K562 (cell line): ENCODE data around the gene RCN2. TPM values are rescaled to one million over a fixed set of nuclear protein-coding genes. Genes with fewer than 3 reads are reported as not detected.

ENCODE experiments used
- ATAC-seq: fragments of 200-7000 bp; cut with Tn5 transposase; 3 replicates; pipeline ENCODE4 v1.9.1; 2020; ENCODE audit warnings: moderate library complexity
- BruUV-seq: library from RNA; stranded (reverse); fragments of 400-500 nt; replicated peaks from 2 replicates; lab custom pipeline; 2021; lab: Mats Ljungman, UMichigan
- CTCF ChIA-PET: fragments of 300-600 bp; formaldehyde crosslinking; extraction: SDS; loops from one replicate; lab custom pipeline; 2021; ENCODE audit warnings: low intra/inter-chr PET ratio; lab: Yijun Ruan, JAX
- POLR2A ChIA-PET: fragments of 300-600, 350-650 bp; sonication (Branson Sonifier 250); formaldehyde crosslinking; extraction: SDS; loops from one replicate; lab custom pipeline; 2021; ENCODE audit warnings: antibody characterized with exemption, inconsistent platforms; lab: Yijun Ruan, JAX
- DNase-seq, 4 experiments: peaks; one replicate each; pipeline versions ENCODE4 v3.0.0 to v3.0.0-alpha.2; 2011 to 2018; ENCODE audit warnings: low spot score in 3 of 4, mixed read lengths in 3 of 4; ENCODE audit errors: extremely low read depth in 1 of 4
- FAIRE-seq: peaks from 2 replicates; lab custom pipeline; 2011; peaks lifted over from hg19 to GRCh38; lab: Jason Lieb, UNC
- H2AFZ ChIP-seq: 2 replicates; pipeline ENCODE4 v1.6.0; 2011; ENCODE audit warnings: low read depth, low read length, control low read depth, inconsistent platforms
- H3K27ac ChIP-seq: fragments of 200-600 bp; 3 replicates; pipeline ENCODE4 v1.8.0; 2011; ENCODE audit warnings: low read depth, mild to moderate bottlenecking, control low read depth, inconsistent platforms, low read length, moderate library complexity, mixed read lengths; ENCODE audit errors: extremely low read depth
- H3K27me3 ChIP-seq, 2 experiments: fragments of 300-600 bp in 1 of 2; 2 replicates in 1 of 2; 3 replicates in 1 of 2; pipeline versions ENCODE4 v1.6.0 to v1.8.0; 2011; ENCODE audit warnings: inconsistent platforms in 2 of 2, low read length in 2 of 2, mild to moderate bottlenecking in 1 of 2, mixed read lengths in 1 of 2, moderate library complexity in 1 of 2; ENCODE audit not compliant: control insufficient read depth in 2 of 2, insufficient read depth in 2 of 2
- H3K36me3 ChIP-seq: fragments of 300-600 bp; 3 replicates; pipeline ENCODE4 v1.8.0; 2011; ENCODE audit warnings: mild to moderate bottlenecking, low read length, inconsistent platforms; ENCODE audit not compliant: control insufficient read depth, insufficient read depth
- H3K4me1 ChIP-seq, 2 experiments: fragments of 200-600 bp in 1 of 2; replicated peaks in 1 of 2; 2 replicates in 1 of 2; 3 replicates in 1 of 2; pipeline versions ENCODE4 v1.5.1 to v1.8.0; 2011; ENCODE audit warnings: inconsistent platforms in 2 of 2, low read length in 2 of 2, mild to moderate bottlenecking in 1 of 2, mixed read lengths in 1 of 2, moderate library complexity in 1 of 2; ENCODE audit not compliant: control insufficient read depth in 2 of 2, insufficient read depth in 2 of 2
- H3K4me2 ChIP-seq: 2 replicates; pipeline ENCODE4 v1.6.1; 2011; ENCODE audit warnings: low read length, control low read depth, inconsistent platforms, mixed read lengths; ENCODE audit not compliant: insufficient read depth
- H3K4me3 ChIP-seq: fragments of 200-600 bp; sonication (generic), shearing (Covaris generic); 2 replicates; pipeline ENCODE4 v1.5.1; 2016; ENCODE audit warnings: control low read depth, inconsistent platforms
- H3K79me2 ChIP-seq: fragments of 200-600 bp; 3 replicates; pipeline ENCODE4 v1.8.0; 2011; ENCODE audit warnings: low read length, inconsistent platforms; ENCODE audit not compliant: control insufficient read depth, insufficient read depth
- H3K9ac ChIP-seq, 2 experiments: 2 replicates each; pipeline versions ENCODE4 v1.6.0 to v1.6.1; 2011; ENCODE audit warnings: low read depth in 2 of 2, low read length in 2 of 2, control low read depth in 1 of 2, inconsistent platforms in 1 of 2, mild to moderate bottlenecking in 1 of 2, mixed read lengths in 1 of 2; ENCODE audit not compliant: insufficient read depth in 1 of 2
- H3K9me1 ChIP-seq: one replicate; pipeline ENCODE4 v1.6.0; 2011; ENCODE audit warnings: inconsistent platforms, mild to moderate bottlenecking, low read length, moderate library complexity; ENCODE audit not compliant: control insufficient read depth, insufficient read depth
- H3K9me3 ChIP-seq: replicated peaks from 2 replicates; pipeline ENCODE4 v1.5.1; 2011; ENCODE audit warnings: low read depth, low read length, inconsistent platforms; ENCODE audit not compliant: control insufficient read depth, insufficient read depth
- H4K20me1 ChIP-seq: replicated peaks from 2 replicates; pipeline ENCODE4 v1.6.1; 2011; ENCODE audit warnings: low read length, inconsistent platforms, mixed read lengths; ENCODE audit not compliant: control insufficient read depth, insufficient read depth
- ARID4B ChIP-seq: sonication (generic); formaldehyde crosslinking; IDR thresholded peaks from 2 replicates; pipeline ENCODE4 v1.8.0; 2022; ENCODE audit warnings: mild to moderate bottlenecking, missing genetic modification reagents
- CBFB ChIP-seq: sonication (generic); formaldehyde crosslinking; IDR thresholded peaks from 2 replicates; pipeline ENCODE4 v1.4.0; 2020; ENCODE audit warnings: mild to moderate bottlenecking, missing genetic modification reagents
- CCAR2 ChIP-seq: fragments of 200-400 bp; formaldehyde crosslinking; IDR thresholded peaks from 2 replicates; pipeline ENCODE4 v1.6.1; 2017; ENCODE audit warnings: mild to moderate bottlenecking, low read depth, low read length
- FOXJ3 ChIP-seq: sonication (generic); formaldehyde crosslinking; IDR thresholded peaks from 2 replicates; pipeline ENCODE4 v1.4.0; 2020; ENCODE audit warnings: mild to moderate bottlenecking, missing genetic modification reagents
- GTF2F1 ChIP-seq: IDR thresholded peaks from 2 replicates; pipeline ENCODE4 v1.6.1; 2011; ENCODE audit warnings: low read depth, low read length, improper control_type of control experiment
- PHF8 ChIP-seq: fragments of 200-600 bp; sonication (generic); IDR thresholded peaks from 2 replicates; pipeline ENCODE4 v1.6.1; 2012; ENCODE audit warnings: mixed run types, mild to moderate bottlenecking, inconsistent platforms, low read length, moderate library complexity, borderline replicate concordance
- TFE3 ChIP-seq: fragments of 450-650 bp; formaldehyde crosslinking; IDR thresholded peaks from 2 replicates; pipeline ENCODE4 v1.4.0; 2020; ENCODE audit warnings: mild to moderate bottlenecking, mixed read lengths
- ZNF121 ChIP-seq: sonication (generic); formaldehyde crosslinking; conservative IDR thresholded peaks from 2 replicates; pipeline ENCODE4 v1.8.0; 2022; ENCODE audit warnings: missing genetic modification reagents
- WGBS: fragments of 100-300 bp; shearing (Covaris generic); methylation state at CpG from one replicate; pipeline ENCODE4 v1.1.6; 2016; ENCODE audit warnings: low coverage, mixed read lengths; ENCODE audit not compliant: insufficient coverage; ENCODE audit errors: missing lambda C conversion rate; 5-methylcytosine and 5-hydroxymethylcytosine counted together
- in situ Hi-C: fragments of 300-500 bp; cut with MboI; formaldehyde crosslinking; loops from 4 replicates; pipeline ENCODE4 v1.15.0; 2018; ENCODE audit warnings: inconsistent platforms, mixed read lengths
- intact Hi-C: fragments of 100-400 bp; cut with micrococcal nuclease; formaldehyde crosslinking; loops from 2 replicates; pipeline ENCODE4 v1.14.2; 2022
- polyA plus RNA-seq, 8 experiments: library from polyadenylated mRNA; depleted of rRNA in 4 of 8; stranded (reverse) in 5 of 8; unstranded in 3 of 8; fragments of >200 nt; fragmentation: Nextera tagmentation in 2 of 8; fragmentation: Illumina TruSeq in 1 of 8; extraction: Ambion mirVana in 2 of 8; extraction: Trizol in 1 of 8; gene quantifications; 2 replicates each; pipeline versions ENCODE4 v1.2.1 to v1.2.3, GENCODE V29; 2011 to 2014; ENCODE audit warnings: inconsistent platforms in 1 of 8, missing spikeins in 1 of 8
- total RNA-seq, 7 experiments: library from RNA; depleted of rRNA in 6 of 7; stranded (reverse); fragments of >200 nt in 6 of 7; fragmentation: Illumina TruSeq in 2 of 7; extraction: Trizol in 2 of 7; gene quantifications; 2 replicates each; pipeline versions ENCODE4 v1.2.1 to v1.2.3, GENCODE V29; 2011 to 2021; ENCODE audit warnings: low replicate concordance in 1 of 7

The RCN2 gene
- total and polyA plus RNA-seq, 9 of the 15 experiments (the other 6 are each of a cell fraction or from before 2014, with no cell fraction given), result 20.9 to 63.6 (median 52.8) TPM

GRCh38 chr15:76913737-76914136 lies 17.8 kb upstream of the RCN2 start:
- FAIRE-seq (no peak), ATAC-seq (no peak), DNase-seq (no peak)
- no peak overlapping the region for H3K4me2 ChIP-seq
- H3K9ac ChIP-seq, result no peak overlapping the region
- H3K9me1 ChIP-seq, result no peaks in the 10 kb centered on the region
- CTCF ChIA-PET, result no interaction called here
- in situ Hi-C loops, result no loop called here
- H3K4me3 ChIP-seq, result no peak overlapping the region
- H4K20me1 ChIP-seq, result no peaks in the 10 kb centered on the region
- H3K27ac ChIP-seq, result no peak overlapping the region
- H3K79me2 ChIP-seq, result no peaks in the 10 kb centered on the region
- POLR2A ChIA-PET, result no interaction called here
- H3K36me3 ChIP-seq, result no peaks in the 10 kb centered on the region
- WGBS, result 0% methylated on average over 2 of the region's 2 CpGs
- intact Hi-C loops, result no loop called here
- peaks cover 0 to 4% of the 10 kb centered on the region in 2 experiments; a peak in 1 of 5 replicates for H3K4me1 ChIP-seq
- H3K9me3 ChIP-seq, result no peaks in the 10 kb centered on the region
- no peak overlapping the region for H2AFZ ChIP-seq
- H3K27me3 ChIP-seq, result peaks cover 25 to 34% of the 10 kb centered on the region in 2 experiments
- TF ChIP-seq TFE3 (CRISPR knock-in tag) (peak; percentile 31; the same call in 1 of the 2 replicates), CCAR2 (no peak)
- BruUV-seq, result no TSS peak

- no peaks in the 10 kb centered on the region for H4K20me1 ChIP-seq
- no peak for DNase-seq
- no peak overlapping the region for H2AFZ ChIP-seq
- H3K4me1 ChIP-seq, result peaks cover 0 to 4% of the 10 kb centered on the region in 2 experiments; a peak in 1 of 5 replicates
- H3K9me3 ChIP-seq, result no peaks in the 10 kb centered on the region
- ATAC-seq, result no peak
- H3K4me3 ChIP-seq, result no peak overlapping the region
- no peaks in the 10 kb centered on the region for H3K79me2 ChIP-seq
- BruUV-seq, result no TSS peak
- no peaks in the 10 kb centered on the region for H3K9me1 ChIP-seq
- in situ Hi-C loops, result no loop called here
- POLR2A ChIA-PET, result interaction anchor here (0.7 kb wide), 1 partner anchor 17 kb away, joined by 3 read pairs; no protein-coding TSS in a partner anchor
- no peak for FAIRE-seq
- WGBS, result 11% methylated on average over 13 of the region's 13 CpGs
- no peak for TF ChIP-seq PHF8
- TF ChIP-seq FOXJ3 (CRISPR knock-in tag), result no peak
- no peak for TF ChIP-seq ZNF121 (CRISPR knock-in tag)
- no peak for TF ChIP-seq CBFB
- no peak for TF ChIP-seq GTF2F1
- TF ChIP-seq ARID4B (CRISPR knock-in tag), result no peak
- H3K4me2 ChIP-seq, result no peak overlapping the region
- no peaks in the 10 kb centered on the region for H3K36me3 ChIP-seq
- CTCF ChIA-PET, result no interaction called here
- no peak overlapping the region for H3K27ac ChIP-seq
- H3K27me3 ChIP-seq, result peaks cover 33 to 34% of the 10 kb centered on the region in 2 experiments
- intact Hi-C loops, result no loop called here
- peak overlapping the region in 1 of 2 experiments; percentile 63; a peak in 1 of 4 replicates for H3K9ac ChIP-seq
Observed at GRCh38 chr15:76916369-76916768, 15.2 kb upstream of the RCN2 start.
